Adrenal gland (tissue), 12 donors: ENCODE measurements around the gene HID1. TPM values are rescaled to one million over a fixed set of nuclear protein-coding genes. Genes with fewer than 3 reads are reported as not detected.
A peak's percentile ranks its signal among the peaks of the same experiment; 100 is the strongest.

Source experiments
- DNase-seq, 7 donors: peaks; one replicate each; pipeline ENCODE4 v3.0.0-alpha.2; 2019 to 2020
- H3K27ac ChIP-seq, 5 donors: fragments of 200-600 bp; sonication (generic) in 4 of 5; 1 replicate in 3 of 5; 2 replicates in 2 of 5; pipeline versions ENCODE4 v1.5.1 to v1.8.0; 2016 to 2020; ENCODE audit warnings: mild to moderate bottlenecking in 1 of 5
- H3K27me3 ChIP-seq: fragments of 200-600 bp; 2 replicates; pipeline ENCODE4 v1.8.0; 2021
- H3K36me3 ChIP-seq, 2 donors: fragments of 200-600 bp; replicated peaks in 1 of 2; 1 replicate in 1 of 2; 2 replicates in 1 of 2; pipeline versions ENCODE4 v1.5.1 to v1.8.0; 2018 to 2022
- H3K4me1 ChIP-seq, 2 donors: fragments of 200-600 bp; replicated peaks in 1 of 2; 1 replicate in 1 of 2; 2 replicates in 1 of 2; pipeline versions ENCODE4 v1.5.1 to v1.8.0; 2018 to 2021
- H3K4me3 ChIP-seq, 4 donors: fragments of 200-600 bp; sonication (generic) in 3 of 4; one replicate each; pipeline ENCODE4 v1.5.1; 2016 to 2018
- H3K9me3 ChIP-seq, 3 donors: fragments of 200-600 bp; sonication (generic) in 1 of 3; replicated peaks in 1 of 3; 1 replicate in 2 of 3; 2 replicates in 1 of 3; pipeline versions ENCODE4 v1.5.1 to v1.8.0; 2016 to 2021
- CTCF ChIP-seq, 6 experiments: fragments of 450-650 bp in 4 of 6; fragments of 200-600 bp in 2 of 6; sonication (generic) in 1 of 6; IDR thresholded peaks; 1 replicate in 5 of 6; 2 replicates in 1 of 6; pipeline versions ENCODE4 v1.5.1 to v1.8.0; 2016 to 2021; ENCODE audit warnings: antibody characterized with exemption in 6 of 6, mild to moderate bottlenecking in 2 of 6, moderate library complexity in 1 of 6
- POLR2A ChIP-seq, 2 donors: fragments of 450-650 bp; IDR thresholded peaks; one replicate each; pipeline ENCODE4 v1.6.1; 2017; ENCODE audit warnings: antibody characterized with exemption in 2 of 2, mild to moderate bottlenecking in 2 of 2, moderate library complexity in 1 of 2
- WGBS, 4 donors: extraction: QIAGEN DNeasy Blood & Tissue Kit in 2 of 4; methylation state at CpG; one replicate each; pipeline versions ENCODE4 v1.1.5 to v1.1.7; 2013 to 2017; 5-methylcytosine and 5-hydroxymethylcytosine counted together
- intact Hi-C, 2 donors: fragments of 100-400 bp; cut with DNase I; formaldehyde crosslinking; loops; one replicate each; pipeline versions ENCODE4 v1.14.1 to v1.15.0; 2022 to 2023
- polyA plus RNA-seq, 3 donors: library from polyadenylated mRNA; stranded (reverse); fragments of 200-250 nt in 2 of 3; fragments of 350-450 nt in 1 of 3; fragmentation: Illumina TruSeq in 1 of 3; extraction: RNeasy Lipid Tissue Mini Kit (QIAGEN cat#74804) in 1 of 3; gene quantifications; one replicate each; pipeline ENCODE4 v1.2.3, GENCODE V29; 2013 to 2014
- total RNA-seq, 9 donors: library from RNA; depleted of rRNA in 4 of 9; stranded (reverse); fragments of >200 nt in 4 of 9; fragments of 120-200 nt in 1 of 9; fragmentation: NEBNext Ultra II Directional in 1 of 9; extraction: Animal tissue kit (Norgen Biotek cat#: 25700) in 1 of 9; gene quantifications; one replicate each; pipeline versions ENCODE4 v1.1.0 to v1.2.4, GENCODE V29; 2013 to 2023
- donor health status: healthy with polysubstance abuse.
- donor health status: Bipolar disorder and iron deficiency.
- donor health status: DM: yes; HTN: yes; CAD: no.
- donor health status: DM: no; HTN: no; CAD: no.
- donor health status: DM: no; HTN: no; CAD: no.
- donor health status: DM: yes; HTN: yes; CAD: no.

HID1 gene
- total and polyA plus RNA-seq, 12 donors, result 2.8 to 42.6 (median 8.3) TPM

DNA sequence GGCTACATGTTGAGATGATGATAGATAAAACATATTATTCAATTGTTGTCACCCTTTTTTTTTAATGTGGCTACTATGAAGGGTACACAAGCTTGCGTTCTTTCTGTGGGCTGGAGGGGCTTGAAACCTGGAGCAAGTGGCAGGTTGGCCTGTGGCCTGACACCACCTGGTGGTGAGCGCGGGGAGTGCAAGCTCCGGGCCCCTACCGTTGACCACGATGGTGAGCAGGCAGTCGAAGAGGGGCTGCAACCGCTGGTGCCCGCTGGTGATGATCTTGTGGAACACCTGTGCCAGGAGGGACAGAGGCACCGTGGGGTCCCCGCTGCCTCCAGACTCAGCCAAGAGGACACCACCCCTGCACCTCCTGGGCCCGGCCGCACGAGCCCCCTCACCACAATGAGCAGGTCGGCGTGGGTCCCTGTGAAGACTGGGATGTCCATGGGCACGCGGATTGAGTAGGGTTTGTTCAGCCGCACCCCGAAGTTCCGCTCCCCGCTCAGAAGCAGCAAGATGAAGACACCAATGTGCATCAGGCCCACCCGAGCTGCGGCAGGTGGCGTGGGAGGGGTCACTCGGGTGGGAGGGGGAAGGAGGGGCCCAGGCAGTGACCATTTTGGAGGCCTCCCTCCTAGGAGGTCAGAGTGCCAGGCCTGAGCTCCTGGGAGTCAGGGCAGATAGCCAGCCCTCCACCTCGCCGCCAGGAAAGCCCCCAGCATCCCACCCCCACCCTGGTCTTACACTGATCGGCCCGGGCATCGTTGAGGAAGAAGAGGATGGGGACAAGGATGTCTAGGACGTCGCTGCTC lies 14.4 kb downstream of the HID1 start:
- intact Hi-C loops, result loop anchor here (5.0 to 10.0 kb wide), 3 partner anchors 36 to 166 kb away; partner anchors contain the start of genes OTOP2 (in 2 of the 2) and USH1G (in 2 of the 2)
- WGBS, 4 donors, result 4 to 48% (median 44%) methylated on average over 6 to 33 of the region's 33 CpGs

GRCh38 chr17:74956093-74956492 lies 16.5 kb downstream of the HID1 start:
- 74 to 91% (median 82%) methylated on average over 4 of the region's 4 CpGs for WGBS, 4 donors

More for the DNA sequence above, 14.4 kb downstream of the HID1 start:
- no peaks in the 10 kb centered on the region for H3K9me3 ChIP-seq
- no peak for TF ChIP-seq POLR2A (IDR thresholded peaks at IDR 0.05)
- TF ChIP-seq CTCF (IDR thresholded peaks at IDR 0.05), result peak; percentile 89 to 94 (median 92)
- peak; percentile 64 to 89 (median 79) for DNase-seq
- H3K4me3 ChIP-seq, result no peak overlapping the region
- H3K27me3 ChIP-seq, result no peaks in the 10 kb centered on the region
- H3K4me1 ChIP-seq, result no peaks in the 10 kb centered on the region
- no peaks in the 10 kb centered on the region for H3K36me3 ChIP-seq
- no peak overlapping the region for H3K27ac ChIP-seq

DNA sequence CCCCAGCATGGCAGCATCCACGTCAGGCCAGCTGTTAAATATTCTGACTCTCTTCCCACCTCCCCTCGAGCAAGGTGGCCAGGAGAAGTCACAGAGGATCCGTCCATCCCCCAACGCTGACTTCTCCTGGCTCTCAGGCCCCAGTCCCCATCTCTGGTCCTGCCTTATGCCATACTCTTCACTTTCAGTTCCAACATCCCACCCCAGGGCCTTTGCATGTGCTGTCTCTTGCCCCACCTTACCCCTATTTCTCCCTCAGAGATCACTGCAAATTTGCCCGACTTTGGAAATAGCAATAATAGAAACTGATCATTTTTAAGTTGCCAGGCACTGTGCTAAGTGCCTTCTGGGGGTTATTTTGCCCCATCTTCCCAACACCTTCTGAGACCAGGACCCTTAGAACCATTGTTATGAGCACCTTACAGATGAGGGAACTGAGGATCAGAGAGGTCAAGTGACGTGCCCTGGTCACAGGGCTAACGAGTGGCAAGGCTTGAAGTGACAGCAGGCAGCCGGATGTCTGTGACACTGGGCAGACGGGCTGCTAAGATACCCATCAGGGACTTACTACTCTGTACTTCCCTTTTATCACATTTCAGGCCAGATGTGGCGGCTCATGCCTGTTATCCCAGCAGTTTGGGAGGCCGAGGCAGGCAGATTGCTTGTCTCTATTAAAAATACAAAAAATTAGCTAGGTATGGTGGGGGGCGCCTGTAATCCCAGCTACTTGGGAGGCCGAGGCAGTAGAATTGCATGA lies 17.7 kb downstream of the HID1 start:
- intact Hi-C loops, result loop anchor here (5.0 to 10.0 kb wide), 3 partner anchors 33 to 163 kb away; partner anchors contain the start of genes OTOP2 (in 2 of the 2) and USH1G (in 2 of the 2)
- no peak overlapping the region for H3K4me3 ChIP-seq
- no peak for TF ChIP-seq CTCF (IDR thresholded peaks at IDR 0.05)
- no peak for TF ChIP-seq POLR2A (IDR thresholded peaks at IDR 0.05)
- H3K4me1 ChIP-seq, result no peaks in the 10 kb centered on the region
- H3K27me3 ChIP-seq, result no peaks in the 10 kb centered on the region
- WGBS, 4 donors, result 68 to 76% (median 73%) methylated on average over 12 to 13 of the region's 13 CpGs
- no peaks in the 10 kb centered on the region for H3K36me3 ChIP-seq
- DNase-seq, result no peak
- H3K27ac ChIP-seq, result no peak overlapping the region
- H3K9me3 ChIP-seq, result no peaks in the 10 kb centered on the region

More at GRCh38 chr17:74956093-74956492, 16.5 kb downstream of the HID1 start:
- DNase-seq, result no peak
- H3K9me3 ChIP-seq, result no peaks in the 10 kb centered on the region
- no peaks in the 10 kb centered on the region for H3K27me3 ChIP-seq
- no peak overlapping the region for H3K27ac ChIP-seq
- H3K36me3 ChIP-seq, result no peaks in the 10 kb centered on the region
- H3K4me3 ChIP-seq, result no peak overlapping the region
- no peaks in the 10 kb centered on the region for H3K4me1 ChIP-seq
- intact Hi-C loops, result loop anchor here (5.0 to 10.0 kb wide), 3 partner anchors 34 to 164 kb away; partner anchors contain the start of genes OTOP2 (in 2 of the 2) and USH1G (in 2 of the 2)
- TF ChIP-seq CTCF (IDR thresholded peaks at IDR 0.05), result no peak

DNA sequence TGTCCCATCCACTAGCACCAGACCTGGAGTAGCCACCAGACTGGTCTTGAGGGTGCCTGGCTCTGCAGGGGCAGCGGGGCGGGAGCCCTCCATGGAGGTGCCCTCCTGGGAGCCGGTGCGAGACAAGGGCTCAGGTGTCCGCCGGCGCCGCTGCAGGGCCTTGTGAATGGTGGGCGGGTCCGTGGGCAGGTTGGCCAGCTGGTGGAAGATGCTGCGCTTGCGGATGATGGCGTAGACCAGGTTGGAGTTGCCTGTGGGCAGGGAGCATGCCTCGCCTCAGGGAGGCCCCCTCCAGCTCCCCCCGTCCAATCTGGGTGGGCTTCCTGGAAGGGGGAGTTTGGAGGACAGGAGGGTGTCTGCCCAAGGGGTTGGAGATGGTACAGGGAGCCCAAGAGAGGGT lies 18.4 kb downstream of the HID1 start:
- no peak for DNase-seq
- Histone ChIP-seq H3K4me1 (no peaks in the 10 kb centered on the region), H3K27me3 (no peaks in the 10 kb centered on the region), H3K36me3 (no peaks in the 10 kb centered on the region), H3K4me3 (no peak overlapping the region), H3K27ac (no peak overlapping the region), H3K9me3 (no peaks in the 10 kb centered on the region)
- 92 to 95% (median 94%) methylated on average over 14 to 15 of the region's 15 CpGs for WGBS, 4 donors
- TF ChIP-seq CTCF (IDR thresholded peaks at IDR 0.05) (no peak), POLR2A (IDR thresholded peaks at IDR 0.05) (no peak)
- intact Hi-C loops, result loop anchor here in 1 of 2 donors (10.0 kb wide), 1 partner anchor 159 kb away; no protein-coding TSS in a partner anchor
